AG04449 (cell line): Measurements from ENCODE around the gene CNN1.
"Not testable (repeated sequence)": the region's sequence is repeated elsewhere in the genome, so short reads cannot be mapped to it uniquely, and the experiment has no call there.

ENCODE experiments used
- CTCF ChIA-PET: fragments of 350-600 bp; formaldehyde crosslinking; extraction: SDS; loops from one replicate; lab custom pipeline; 2021; ENCODE audit warnings: antibody characterized with exemption; lab: Yijun Ruan, JAX
- POLR2A ChIA-PET: fragments of 400-600, 350-600 bp; formaldehyde crosslinking; extraction: SDS; loops from one replicate; lab custom pipeline; 2020; ENCODE audit warnings: antibody characterized with exemption, inconsistent platforms; lab: Yijun Ruan, JAX
- DNase-seq: peaks from one replicate; pipeline ENCODE4 v3.0.0-alpha.2; 2010; ENCODE audit warnings: low read depth, low spot score
- H3K4me3 ChIP-seq: 2 replicates; pipeline ENCODE4 v1.5.1; 2011; ENCODE audit warnings: low read depth, mild to moderate bottlenecking, control low read depth, low read length
- CTCF ChIP-seq: IDR thresholded peaks from one replicate; pipeline ENCODE4 v1.5.1; 2011; ENCODE audit warnings: mild to moderate bottlenecking, moderate library complexity, low read length, control low read depth, inconsistent platforms; ENCODE audit not compliant: insufficient read depth; ENCODE audit errors: missing control alignments

The CNN1 gene

GRCh38 chr19:11598746-11599145 lies 60.1 kb downstream of the CNN1 start:
- CTCF ChIA-PET, result no interaction called here
- no peak for TF ChIP-seq CTCF
- DNase-seq, result no peak
- POLR2A ChIA-PET, result no interaction called here
- no peak overlapping the region for H3K4me3 ChIP-seq

GRCh38 chr19:11599704-11600103 lies 61.1 kb downstream of the CNN1 start:
- POLR2A ChIA-PET, H3K4me3 ChIP-seq, DNase-seq: not testable (repeated sequence)
- CTCF ChIA-PET, result interaction anchor here (0.5 kb wide), 1 partner anchor 256 kb away, joined by 4 read pairs; no protein-coding TSS in a partner anchor
